ENCODE data around the gene CIP2A. TPM values are rescaled to one million over a fixed set of nuclear protein-coding genes. Genes with fewer than 3 reads are reported as not detected.

CIP2A gene
- total RNA-seq, 1 donor from 2014 or later: 8.2 TPM

DNA sequence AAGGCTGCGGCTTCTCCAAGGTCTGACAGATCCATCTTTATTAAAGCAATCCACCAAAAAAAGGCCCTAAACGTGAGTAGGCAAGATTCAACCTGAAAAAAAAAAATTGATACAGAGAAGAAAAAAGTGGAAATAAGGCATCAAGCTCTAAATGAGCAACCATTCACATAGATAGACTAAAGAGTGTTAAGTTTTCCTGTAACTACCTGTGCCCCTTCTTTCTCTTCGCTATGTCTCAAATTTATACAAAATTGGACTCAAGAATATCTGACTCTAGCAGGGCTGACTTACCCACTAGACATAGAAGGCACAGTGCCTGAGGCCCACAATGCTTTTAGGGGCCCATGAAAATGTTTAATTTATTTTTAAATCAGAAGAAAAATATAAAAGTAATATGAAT is 78.7 kb downstream of the CIP2A start, which contains the start of gene MYH15:
TSS of gene MYH15 (minus strand) at position 101 of the 400 bp plus-strand sequence. CDS start at position 35, 66 bp downstream.
- Mint-ChIP-seq H3K4me3 (ENCODE audit: unreplicated experiment) (no peak within 1 kb of the TSS), H3K27ac (ENCODE audit: unreplicated experiment) (no peak within 1 kb of the TSS), H3K9me3 (ENCODE audit: unreplicated experiment) (no peaks in the 10 kb centered on the region), H3K4me1 (ENCODE audit: low read depth, unreplicated experiment) (no peaks in the 10 kb centered on the region), H3K27me3 (ENCODE audit: unreplicated experiment) (no peaks in the 10 kb centered on the region), H3K36me3 (ENCODE audit: unreplicated experiment) (no peaks in the 10 kb centered on the region)
- TF ChIP-seq CTCF (IDR thresholded peaks at IDR 0.05; ENCODE audit: partially characterized antibody, unreplicated experiment): no peak
- DNase-seq: no peak

GRCh38 chr3:108509871-108510270 is 79.4 kb downstream of the CIP2A start:
- H3K36me3 Mint-ChIP-seq (ENCODE audit: unreplicated experiment): no peaks in the 10 kb centered on the region
- DNase-seq: no peak
- no peaks in the 10 kb centered on the region for H3K4me1 Mint-ChIP-seq (ENCODE audit: low read depth, unreplicated experiment)
- no peaks in the 10 kb centered on the region for H3K27me3 Mint-ChIP-seq (ENCODE audit: unreplicated experiment)
- no peak overlapping the region for H3K27ac Mint-ChIP-seq (ENCODE audit: unreplicated experiment)
- TF ChIP-seq CTCF (IDR thresholded peaks at IDR 0.05; ENCODE audit: partially characterized antibody, unreplicated experiment): no peak
- H3K4me3 Mint-ChIP-seq (ENCODE audit: unreplicated experiment): no peak overlapping the region
- no peaks in the 10 kb centered on the region for H3K9me3 Mint-ChIP-seq (ENCODE audit: unreplicated experiment)

DNA sequence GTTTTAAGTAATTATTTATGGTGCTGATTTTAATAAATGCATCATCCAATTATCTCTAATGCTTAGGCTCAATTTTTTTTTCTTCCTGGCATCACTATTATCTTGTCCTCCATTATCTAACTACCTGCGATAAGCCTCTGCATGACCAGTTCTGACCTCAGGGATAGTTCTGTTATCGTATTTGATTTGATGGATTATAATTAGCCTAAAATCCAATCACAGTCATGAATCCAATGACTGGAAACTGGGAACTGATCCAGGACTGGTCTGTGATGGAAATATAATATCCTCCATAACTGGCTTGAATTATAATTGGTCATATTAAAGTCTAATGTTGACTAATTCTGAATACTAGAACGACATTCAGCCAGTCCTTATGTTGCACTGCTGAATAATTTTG is 80.0 kb downstream of the CIP2A start:
- Mint-ChIP-seq H3K9me3 (ENCODE audit: unreplicated experiment) (no peaks in the 10 kb centered on the region), H3K4me1 (ENCODE audit: low read depth, unreplicated experiment) (no peaks in the 10 kb centered on the region), H3K36me3 (ENCODE audit: unreplicated experiment) (no peaks in the 10 kb centered on the region), H3K4me3 (ENCODE audit: unreplicated experiment) (no peak overlapping the region), H3K27me3 (ENCODE audit: unreplicated experiment) (no peaks in the 10 kb centered on the region), H3K27ac (ENCODE audit: unreplicated experiment) (no peak overlapping the region)
- no peak for TF ChIP-seq CTCF (IDR thresholded peaks at IDR 0.05; ENCODE audit: partially characterized antibody, unreplicated experiment)
- no peak for DNase-seq

GRCh38 chr3:108507902-108508301 is 81.3 kb downstream of the CIP2A start:
- no peaks in the 10 kb centered on the region for H3K4me1 Mint-ChIP-seq (ENCODE audit: low read depth, unreplicated experiment)
- no peak for TF ChIP-seq CTCF (IDR thresholded peaks at IDR 0.05; ENCODE audit: partially characterized antibody, unreplicated experiment)
- H3K4me3 Mint-ChIP-seq (ENCODE audit: unreplicated experiment): no peak overlapping the region
- H3K36me3 Mint-ChIP-seq (ENCODE audit: unreplicated experiment): no peaks in the 10 kb centered on the region
- H3K9me3 Mint-ChIP-seq (ENCODE audit: unreplicated experiment): no peaks in the 10 kb centered on the region
- no peak for DNase-seq
- no peaks in the 10 kb centered on the region for H3K27me3 Mint-ChIP-seq (ENCODE audit: unreplicated experiment)
- H3K27ac Mint-ChIP-seq (ENCODE audit: unreplicated experiment): no peak overlapping the region

- H3K9me3 Mint-ChIP-seq (ENCODE audit: unreplicated experiment): no peaks in the 10 kb centered on the region
- H3K36me3 Mint-ChIP-seq (ENCODE audit: unreplicated experiment): no peaks in the 10 kb centered on the region
- no peak overlapping the region for H3K4me3 Mint-ChIP-seq (ENCODE audit: unreplicated experiment)
- H3K27me3 Mint-ChIP-seq (ENCODE audit: unreplicated experiment): no peaks in the 10 kb centered on the region
- TF ChIP-seq CTCF (IDR thresholded peaks at IDR 0.05; ENCODE audit: partially characterized antibody, unreplicated experiment): no peak
- H3K27ac Mint-ChIP-seq (ENCODE audit: unreplicated experiment): no peak overlapping the region
- H3K4me1 Mint-ChIP-seq (ENCODE audit: low read depth, unreplicated experiment): no peaks in the 10 kb centered on the region
- no peak for DNase-seq
Observed at GRCh38 chr3:108505811-108506210, 83.4 kb downstream of the CIP2A start.
